ENCODE measurements around the gene XPO6.

DNA sequence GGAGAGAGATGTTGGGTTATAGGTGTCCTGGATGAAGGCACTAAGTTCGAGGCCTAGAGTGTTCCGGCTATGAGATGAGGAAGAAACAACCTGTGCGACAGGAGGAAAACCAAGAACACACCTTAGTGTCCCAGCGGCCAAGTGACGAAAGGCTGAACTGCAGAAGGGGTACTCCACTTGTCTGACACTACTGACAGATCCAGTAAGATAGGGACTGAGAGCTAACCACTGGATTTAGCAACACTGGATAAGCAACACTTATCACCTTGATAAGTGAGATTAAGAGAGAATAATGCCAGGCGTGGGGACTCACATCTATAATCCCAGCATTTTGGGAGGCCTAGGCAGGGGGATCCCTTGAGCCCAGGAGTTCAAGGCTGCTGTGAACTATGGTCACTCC, 7.1 kb downstream of the XPO6 start:
- TF ChIP-seq, protein P1, sequence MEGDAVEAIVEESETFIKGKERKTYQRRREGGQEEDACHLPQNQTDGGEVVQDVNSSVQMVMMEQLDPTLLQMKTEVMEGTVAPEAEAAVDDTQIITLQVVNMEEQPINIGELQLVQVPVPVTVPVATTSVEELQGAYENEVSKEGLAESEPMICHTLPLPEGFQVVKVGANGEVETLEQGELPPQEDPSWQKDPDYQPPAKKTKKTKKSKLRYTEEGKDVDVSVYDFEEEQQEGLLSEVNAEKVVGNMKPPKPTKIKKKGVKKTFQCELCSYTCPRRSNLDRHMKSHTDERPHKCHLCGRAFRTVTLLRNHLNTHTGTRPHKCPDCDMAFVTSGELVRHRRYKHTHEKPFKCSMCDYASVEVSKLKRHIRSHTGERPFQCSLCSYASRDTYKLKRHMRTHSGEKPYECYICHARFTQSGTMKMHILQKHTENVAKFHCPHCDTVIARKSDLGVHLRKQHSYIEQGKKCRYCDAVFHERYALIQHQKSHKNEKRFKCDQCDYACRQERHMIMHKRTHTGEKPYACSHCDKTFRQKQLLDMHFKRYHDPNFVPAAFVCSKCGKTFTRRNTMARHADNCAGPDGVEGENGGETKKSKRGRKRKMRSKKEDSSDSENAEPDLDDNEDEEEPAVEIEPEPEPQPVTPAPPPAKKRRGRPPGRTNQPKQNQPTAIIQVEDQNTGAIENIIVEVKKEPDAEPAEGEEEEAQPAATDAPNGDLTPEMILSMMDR (IDR thresholded peaks at IDR 0.05), result no peak
- TF ChIP-seq POLR2A (IDR thresholded peaks at IDR 0.05), result no peak
